ENCODE results near the gene NEDD4L. TPM values are rescaled to one million over a fixed set of nuclear protein-coding genes. Genes with fewer than 3 reads are reported as not detected.
"Not testable (repeated sequence)": the region's sequence is repeated elsewhere in the genome, so short reads cannot be mapped to it uniquely, and the experiment has no call there.

NEDD4L gene
- total and polyA plus RNA-seq, 8 donors, result 45.0 to 113 (median 66.4) TPM

DNA sequence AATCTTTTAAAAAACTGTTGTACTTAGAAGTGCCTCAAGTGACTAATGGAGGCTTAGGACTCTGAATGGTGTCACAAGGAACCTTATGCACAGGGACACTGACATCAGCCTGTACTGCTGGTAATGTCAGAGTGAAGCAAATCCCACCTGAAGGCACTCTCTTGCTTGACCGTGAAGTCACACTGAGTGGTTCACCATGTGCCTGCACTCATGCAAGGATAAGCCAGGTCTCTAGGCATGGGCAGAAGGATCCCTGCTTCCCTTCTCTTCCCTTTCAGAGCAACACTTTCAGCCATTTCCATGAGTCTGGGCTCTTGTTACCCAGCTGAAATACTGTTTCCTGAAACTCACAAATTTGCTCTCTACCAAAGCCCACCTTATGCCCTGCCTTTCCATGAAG lies 123.0 kb downstream of the NEDD4L start:
- TF ChIP-seq, protein P1, sequence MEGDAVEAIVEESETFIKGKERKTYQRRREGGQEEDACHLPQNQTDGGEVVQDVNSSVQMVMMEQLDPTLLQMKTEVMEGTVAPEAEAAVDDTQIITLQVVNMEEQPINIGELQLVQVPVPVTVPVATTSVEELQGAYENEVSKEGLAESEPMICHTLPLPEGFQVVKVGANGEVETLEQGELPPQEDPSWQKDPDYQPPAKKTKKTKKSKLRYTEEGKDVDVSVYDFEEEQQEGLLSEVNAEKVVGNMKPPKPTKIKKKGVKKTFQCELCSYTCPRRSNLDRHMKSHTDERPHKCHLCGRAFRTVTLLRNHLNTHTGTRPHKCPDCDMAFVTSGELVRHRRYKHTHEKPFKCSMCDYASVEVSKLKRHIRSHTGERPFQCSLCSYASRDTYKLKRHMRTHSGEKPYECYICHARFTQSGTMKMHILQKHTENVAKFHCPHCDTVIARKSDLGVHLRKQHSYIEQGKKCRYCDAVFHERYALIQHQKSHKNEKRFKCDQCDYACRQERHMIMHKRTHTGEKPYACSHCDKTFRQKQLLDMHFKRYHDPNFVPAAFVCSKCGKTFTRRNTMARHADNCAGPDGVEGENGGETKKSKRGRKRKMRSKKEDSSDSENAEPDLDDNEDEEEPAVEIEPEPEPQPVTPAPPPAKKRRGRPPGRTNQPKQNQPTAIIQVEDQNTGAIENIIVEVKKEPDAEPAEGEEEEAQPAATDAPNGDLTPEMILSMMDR (IDR thresholded peaks at IDR 0.05), result no peak
- no peak for FAIRE-seq
- Histone ChIP-seq H3K36me3 (no peaks in the 10 kb centered on the region), H3K27ac (no peak overlapping the region), H3K27me3 (no peaks in the 10 kb centered on the region), H3K4me3 (no peak overlapping the region), H3K4me1 (no peaks in the 10 kb centered on the region), H3K9me3 (no peaks in the 10 kb centered on the region)
- intact Hi-C loops (cut with DNase I), result no loop called here
- no peak for DNase-seq
- no peak for ATAC-seq
- 86 to 90% methylated on average over 1 of the region's 1 CpG for WGBS, 2 donors

DNA sequence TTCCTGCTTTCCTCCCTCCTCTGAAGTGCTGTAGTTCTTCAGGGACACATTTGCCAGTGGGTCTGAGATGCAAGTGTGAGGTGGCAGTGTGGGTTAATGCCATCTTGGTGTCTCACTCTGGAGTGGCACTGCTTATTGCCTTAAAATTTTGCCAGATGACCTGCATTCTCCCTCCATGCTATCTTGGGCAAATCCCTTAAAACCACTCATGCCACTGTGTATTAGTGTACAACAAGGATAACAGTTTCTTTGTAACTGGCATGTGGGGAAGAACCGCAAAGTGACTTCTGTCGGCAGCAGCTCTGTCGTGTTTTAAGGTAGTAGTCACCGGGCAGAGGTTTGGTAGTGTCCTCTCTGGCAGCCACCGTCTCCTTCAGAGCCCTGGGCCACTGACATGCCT lies 124.2 kb downstream of the NEDD4L start:
- Histone ChIP-seq H3K4me3 (no peak overlapping the region), H3K36me3 (no peaks in the 10 kb centered on the region), H3K27ac (no peak overlapping the region), H3K9me3 (no peaks in the 10 kb centered on the region), H3K4me1 (no peaks in the 10 kb centered on the region), H3K27me3 (no peaks in the 10 kb centered on the region)
- FAIRE-seq, result no peak
- TF ChIP-seq, protein P1 (IDR thresholded peaks at IDR 0.05), result no peak
- DNase-seq, result no peak
- WGBS, 2 donors, result 92 to 94% methylated on average over 5 of the region's 5 CpGs
- intact Hi-C loops (cut with DNase I), result no loop called here
- no peak for ATAC-seq

DNA sequence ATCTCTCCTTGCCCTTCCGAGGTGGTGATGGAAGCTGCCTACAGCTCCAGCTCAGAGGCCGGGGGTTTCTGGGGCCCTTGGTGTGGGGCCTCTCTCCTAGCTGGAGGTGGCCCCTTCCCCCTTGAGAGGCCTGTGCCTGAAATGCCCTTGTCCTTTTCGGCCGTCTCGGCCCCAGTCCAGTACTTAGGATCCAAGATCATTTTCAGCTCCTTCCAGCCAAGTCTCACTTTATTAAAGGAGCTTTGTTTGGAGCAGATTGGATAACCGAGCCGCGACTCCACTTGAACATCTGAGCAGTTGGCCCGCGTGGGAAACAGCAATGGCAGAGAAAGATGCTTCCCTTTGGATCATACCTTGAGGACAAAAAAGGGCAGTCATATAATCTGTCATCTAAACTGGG lies 125.0 kb downstream of the NEDD4L start:
- no peak for DNase-seq
- intact Hi-C loops (cut with DNase I), result no loop called here
- H3K4me3 ChIP-seq, result no peak overlapping the region
- H3K9me3 ChIP-seq, result no peaks in the 10 kb centered on the region
- no peak for FAIRE-seq
- H3K27me3 ChIP-seq, result no peaks in the 10 kb centered on the region
- WGBS, 2 donors, result 84 to 91% methylated on average over 10 of the region's 10 CpGs
- TF ChIP-seq, protein P1 (IDR thresholded peaks at IDR 0.05), result no peak
- H3K4me1 ChIP-seq, result no peaks in the 10 kb centered on the region
- no peaks in the 10 kb centered on the region for H3K36me3 ChIP-seq
- ATAC-seq, result no peak
- H3K27ac ChIP-seq, result no peak overlapping the region

DNA sequence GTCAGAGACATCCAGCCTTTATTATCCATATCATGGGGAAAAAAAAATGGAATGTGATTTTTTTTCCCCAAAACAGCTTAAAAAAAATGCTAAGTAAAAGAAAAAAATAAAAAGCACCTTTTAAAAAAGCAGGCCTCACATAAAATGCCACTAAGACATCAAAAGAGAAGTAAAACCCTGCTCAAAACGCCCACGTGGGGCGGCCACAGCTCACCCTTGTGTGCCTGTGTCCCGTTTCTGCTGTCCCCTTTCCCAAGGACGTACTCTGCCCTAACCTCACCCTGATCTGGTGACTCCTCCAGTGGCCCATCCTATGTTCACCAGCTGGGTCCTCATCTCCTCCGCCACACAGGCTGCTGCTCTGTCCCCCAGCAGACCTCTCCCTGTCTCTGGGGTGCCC lies 125.4 kb downstream of the NEDD4L start:
- intact Hi-C loops (cut with DNase I), result no loop called here

DNA sequence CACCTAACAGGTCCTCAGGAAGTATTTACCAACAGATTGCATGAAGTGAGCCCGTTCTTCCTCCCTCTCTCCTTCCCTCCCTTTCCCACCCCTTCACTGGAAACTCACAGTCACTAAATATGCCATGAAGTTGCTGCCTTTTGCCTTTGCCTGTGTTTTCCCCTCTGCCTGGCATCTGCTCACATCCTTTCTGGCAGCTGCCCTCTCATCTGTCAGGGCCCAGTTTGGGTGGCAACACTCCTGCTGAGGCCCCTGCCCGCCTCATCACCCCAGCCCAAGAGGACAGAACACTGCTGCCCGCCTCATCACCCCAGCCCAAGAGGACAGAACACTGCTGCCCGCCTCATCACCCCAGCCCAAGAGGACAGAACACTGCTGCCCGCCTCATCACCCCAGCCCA lies 126.0 kb downstream of the NEDD4L start:
- H3K4me1 ChIP-seq; H3K36me3 ChIP-seq; H3K4me3 ChIP-seq; H3K9me3 ChIP-seq; FAIRE-seq; intact Hi-C loops (cut with DNase I); H3K27ac ChIP-seq; H3K27me3 ChIP-seq; DNase-seq; ATAC-seq: not testable (repeated sequence)
- 86 to 92% methylated on average over 2 to 3 of the region's 5 CpGs for WGBS, 2 donors

More for the DNA sequence above, 125.4 kb downstream of the NEDD4L start:
- Histone ChIP-seq H3K27me3 (no peaks in the 10 kb centered on the region), H3K9me3 (no peaks in the 10 kb centered on the region), H3K36me3 (no peaks in the 10 kb centered on the region), H3K4me3 (no peak overlapping the region), H3K27ac (no peak overlapping the region), H3K4me1 (no peaks in the 10 kb centered on the region)
- no peak for ATAC-seq
- TF ChIP-seq, protein P1 (IDR thresholded peaks at IDR 0.05), result no peak
- WGBS, 2 donors, result 89 to 92% methylated on average over 6 of the region's 6 CpGs
- DNase-seq, result no peak
- FAIRE-seq, result no peak

DNA sequence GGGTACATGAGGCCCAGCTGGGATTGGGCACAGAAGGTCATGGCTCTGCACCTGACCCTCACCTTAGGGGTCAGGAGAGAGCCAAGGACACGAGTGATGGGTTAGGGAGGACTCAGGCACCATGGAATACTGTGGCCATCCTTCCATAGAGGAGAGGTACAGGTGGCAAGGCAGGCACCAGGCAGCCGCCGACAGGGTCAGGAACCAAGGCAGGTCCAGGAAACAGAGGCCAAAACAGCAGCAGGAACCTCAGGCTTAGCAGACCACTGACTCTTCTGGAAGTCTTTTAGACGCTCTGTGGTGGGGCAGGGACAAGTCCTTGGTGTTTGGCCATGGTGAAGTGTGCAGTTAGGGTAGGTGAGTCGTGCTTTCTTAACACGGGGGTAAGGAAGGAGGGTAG lies 128.0 kb downstream of the NEDD4L start:
- Histone ChIP-seq H3K27ac (no peak overlapping the region), H3K9me3 (no peaks in the 10 kb centered on the region), H3K36me3 (no peaks in the 10 kb centered on the region), H3K4me1 (peaks cover 0 to 2% (median 0%) of the 10 kb centered on the region in 3 donors), H3K4me3 (no peak overlapping the region), H3K27me3 (no peaks in the 10 kb centered on the region)
- 93 to 94% methylated on average over 6 of the region's 6 CpGs for WGBS, 2 donors
- intact Hi-C loops (cut with DNase I), result no loop called here
- no peak for DNase-seq
- TF ChIP-seq, protein P1 (IDR thresholded peaks at IDR 0.05), result no peak
- FAIRE-seq, result no peak
- no peak for ATAC-seq

All from pancreas (tissue), 10 donors.